Nucleus accumbens (tissue), 56 donors: ENCODE results near the gene VTCN1.
"Not testable (repeated sequence)": the region's sequence is repeated elsewhere in the genome, so short reads cannot be mapped to it uniquely, and the experiment has no call there.

ENCODE experiments used
- DNase-seq, 56 donors: peaks; one replicate each; lab custom pipeline; 2025; lab: John Stamatoyannopoulos, UW

VTCN1 gene

DNA sequence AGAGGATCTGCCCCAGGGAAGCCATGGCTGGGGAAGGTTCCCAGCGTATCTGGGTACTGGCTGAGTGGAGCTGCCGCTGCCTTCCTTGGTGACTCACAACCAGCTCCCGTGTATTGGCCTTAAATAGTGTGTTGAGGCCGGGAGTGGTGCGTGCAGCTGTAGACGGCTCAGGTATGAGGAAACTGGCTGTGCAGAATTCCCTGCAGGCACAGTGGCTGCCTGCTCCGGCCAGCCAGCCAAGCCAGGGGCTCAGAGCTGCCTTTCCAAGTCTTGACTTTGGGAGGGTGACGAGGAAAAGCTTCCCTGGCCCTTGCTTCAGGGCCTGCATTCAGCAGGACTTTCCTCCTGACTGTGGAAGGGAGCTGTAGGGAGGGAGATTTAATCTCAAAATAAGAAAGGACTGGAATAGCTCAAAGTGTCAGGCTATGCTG, at the start of gene VTCN1:
Gene VTCN1 (minus strand): TSS at position 97 of the 431 bp plus-strand sequence. CDS start 72 bp downstream, at position 25.
- DNase-seq = no peak

DNA sequence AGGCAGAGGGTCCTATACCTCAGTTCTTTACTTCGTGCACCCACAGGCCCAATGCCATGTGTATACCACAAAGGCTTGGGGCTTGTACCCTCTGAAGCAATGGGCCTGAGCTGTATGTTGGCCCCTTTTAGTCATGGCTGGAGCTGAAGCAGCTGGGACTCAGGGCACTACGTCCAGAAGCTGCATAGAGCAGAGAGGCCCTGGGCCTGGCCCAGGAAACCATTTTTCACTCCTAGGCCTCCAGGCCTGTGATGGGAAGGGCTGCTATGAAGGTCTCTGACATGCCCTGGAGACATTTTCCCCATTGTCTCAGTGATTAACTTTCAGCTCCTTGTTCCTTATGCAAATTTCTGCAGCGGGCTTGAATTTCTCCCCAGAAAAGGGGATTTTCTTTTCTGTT, 48.1 kb upstream of the VTCN1 start:
- no peak for DNase-seq

- not testable (repeated sequence) for DNase-seq
Measured at GRCh38 chr1:117258075-117258474, 47.3 kb upstream of the VTCN1 start.

DNA sequence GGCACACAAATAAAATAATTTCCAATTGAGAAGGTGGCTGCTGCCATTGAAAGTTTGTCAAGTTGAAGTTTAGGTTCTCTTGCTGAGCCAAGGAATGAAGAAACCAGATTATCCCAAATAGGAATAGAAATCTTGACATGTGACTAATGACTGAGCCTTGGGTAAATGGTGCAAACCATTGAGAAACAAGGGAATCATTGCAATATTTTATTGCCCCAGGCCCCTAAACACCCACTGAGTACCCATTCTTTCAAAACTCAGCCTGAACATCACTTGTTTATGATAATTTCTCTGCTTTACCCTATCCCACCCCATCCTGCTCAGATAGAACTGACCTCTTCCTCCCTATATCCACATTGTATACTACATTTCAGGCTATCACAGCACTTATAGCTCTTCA, 46.6 kb upstream of the VTCN1 start:
- no peak for DNase-seq

GRCh38 chr1:117250061-117250606, 39.4 kb upstream of the VTCN1 start:
- no peak for DNase-seq

DNA sequence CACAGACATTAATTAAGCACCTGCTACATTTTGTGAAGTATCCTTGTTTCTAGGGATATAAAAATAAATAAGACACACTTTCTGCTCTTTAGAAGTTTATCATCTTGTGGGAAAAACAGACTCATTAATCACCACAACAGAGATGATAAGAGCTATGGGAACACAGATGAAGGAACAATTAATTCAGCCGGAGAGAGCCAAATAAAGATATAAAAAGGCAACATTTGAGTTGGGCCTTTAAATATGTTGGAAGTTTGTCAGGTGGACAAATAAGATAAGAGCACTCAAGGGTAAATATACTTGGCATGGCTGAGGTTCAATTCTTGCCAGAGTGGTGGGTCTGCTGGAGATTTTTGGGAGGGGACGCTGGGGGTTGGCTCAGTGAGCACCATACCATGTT, 34.2 kb upstream of the VTCN1 start:
- DNase-seq = no peak

GRCh38 chr1:117244306-117244705, 33.6 kb upstream of the VTCN1 start:
- DNase-seq = no peak

- no peak for DNase-seq
Measured at GRCh38 chr1:117241512-117241911, 30.8 kb upstream of the VTCN1 start.

DNA sequence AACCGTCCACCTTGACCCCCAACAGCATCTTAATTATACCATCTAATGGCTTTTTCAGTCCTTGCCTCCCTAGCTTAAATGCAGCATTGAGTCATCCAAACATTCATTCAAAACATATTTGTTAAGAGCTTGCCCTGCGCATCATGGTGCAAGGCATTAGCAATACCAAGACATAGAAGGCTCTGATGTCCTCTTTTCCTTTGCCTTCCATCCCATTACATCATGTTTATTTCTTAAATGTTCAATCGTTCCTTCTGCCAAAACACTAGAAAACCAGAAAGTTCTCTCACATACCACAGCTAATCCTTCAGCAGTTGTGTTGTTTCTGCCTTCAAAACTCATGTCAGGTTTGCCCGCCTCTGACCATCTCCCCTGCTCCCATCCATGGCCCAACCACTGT, 29.8 kb upstream of the VTCN1 start:
- DNase-seq = no peak

DNA sequence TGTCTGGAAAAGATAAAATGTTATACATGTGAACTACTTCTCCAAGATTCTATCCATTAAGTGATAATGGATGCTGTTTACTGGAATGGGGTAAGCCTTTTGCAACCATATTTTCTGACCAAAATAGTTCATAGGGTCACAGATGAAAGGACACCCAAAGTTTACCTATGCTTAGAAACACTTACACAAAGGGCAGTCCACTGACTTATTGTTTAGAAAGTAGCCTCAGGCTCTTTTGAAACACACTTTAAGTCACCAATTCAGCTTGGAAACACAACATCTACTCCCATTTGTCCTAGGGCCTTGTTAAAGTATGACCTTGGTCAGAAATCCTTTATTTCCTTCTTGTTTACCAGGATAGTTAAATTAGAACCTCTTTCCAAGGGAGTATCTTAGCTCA, 28.7 kb upstream of the VTCN1 start:
- no peak for DNase-seq

- no peak for DNase-seq
Measured at GRCh38 chr1:117237726-117238381, 27.1 kb upstream of the VTCN1 start.

DNA sequence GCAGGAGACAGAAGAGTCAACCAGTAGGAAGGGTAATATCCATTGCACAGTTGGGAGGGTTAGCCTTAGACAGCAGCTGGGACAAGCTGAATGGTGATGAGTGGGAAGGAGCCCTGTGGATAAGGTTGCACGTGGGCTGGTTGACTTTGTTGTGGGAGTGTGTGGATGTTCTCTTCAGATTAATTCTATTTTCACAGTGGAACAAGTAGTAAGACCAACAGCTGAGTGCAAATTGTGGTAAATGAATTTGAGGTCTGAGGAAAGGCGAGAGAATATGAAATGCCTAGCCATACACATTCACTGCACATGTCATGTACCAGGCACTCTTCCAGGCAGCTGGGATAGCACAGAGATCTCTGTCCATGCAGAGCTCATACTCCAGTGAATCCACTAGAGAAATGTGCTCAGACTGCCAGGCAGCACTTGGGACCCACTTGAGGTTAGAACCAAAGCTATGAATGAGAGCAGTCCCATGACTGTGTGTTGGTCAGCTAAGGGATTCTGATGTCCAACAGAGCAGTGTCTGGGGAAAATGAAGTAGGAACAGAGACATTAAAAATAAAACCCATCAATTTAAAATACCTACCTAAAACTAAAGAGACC, 25.2 kb upstream of the VTCN1 start:
- no peak for DNase-seq

- DNase-seq = no peak
Measured at GRCh38 chr1:117232531-117232930, 21.8 kb upstream of the VTCN1 start.

DNA sequence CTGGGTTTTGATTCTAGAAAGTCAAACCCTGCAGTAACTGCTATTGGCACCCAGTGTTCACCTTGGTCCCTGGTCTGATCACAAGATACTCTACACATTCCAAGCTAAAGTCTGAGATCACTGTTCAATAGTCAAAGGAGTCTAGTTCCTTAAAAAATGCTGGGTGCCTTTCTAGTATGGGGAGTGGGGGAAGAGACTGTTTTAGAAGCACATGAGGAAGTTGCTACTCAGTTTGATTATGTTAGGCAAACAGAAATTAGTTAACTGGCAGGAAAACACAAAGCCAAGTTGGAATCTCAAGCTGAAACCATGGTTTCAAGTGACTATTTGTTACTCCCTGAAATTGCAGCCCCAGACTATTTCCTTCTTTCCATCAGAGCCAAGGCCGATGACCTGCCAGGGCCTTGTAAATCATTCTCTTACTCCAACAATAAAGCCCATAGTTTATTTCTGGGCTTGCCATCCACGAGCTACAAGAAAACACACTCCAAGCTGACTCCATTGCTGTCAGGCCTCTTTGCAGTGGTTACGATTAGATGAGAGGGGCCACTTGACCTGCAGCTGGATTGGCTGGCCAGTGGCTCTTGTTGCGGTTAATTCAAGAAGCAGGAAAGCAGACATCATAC, 21.1 kb upstream of the VTCN1 start:
- peak in 2 of 56 donors; percentile 4 to 10 for DNase-seq

- DNase-seq = no peak
Measured at GRCh38 chr1:117231312-117231711, 20.6 kb upstream of the VTCN1 start.

- no peak for DNase-seq
Measured at GRCh38 chr1:117229217-117229616, 18.5 kb upstream of the VTCN1 start.

DNA sequence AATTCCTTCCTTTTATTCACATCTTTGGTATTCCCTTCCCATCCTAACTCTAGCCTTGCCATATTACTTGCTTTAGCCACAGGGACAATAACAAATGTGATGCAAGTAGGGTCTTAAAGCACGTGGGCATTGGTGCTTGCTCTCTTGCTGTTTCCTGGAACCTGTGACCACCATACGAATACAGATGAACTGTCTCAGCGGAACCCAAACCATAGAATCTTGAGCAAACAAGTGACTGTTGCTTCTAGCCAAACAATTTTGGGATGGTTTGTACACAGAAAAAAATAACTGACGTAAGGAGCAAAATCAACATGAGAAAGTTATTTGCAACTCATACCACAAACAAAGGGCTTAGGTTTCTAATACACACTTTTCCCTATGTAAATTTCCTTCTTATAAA, 15.2 kb upstream of the VTCN1 start:
- no peak for DNase-seq

- DNase-seq = no peak
Measured at GRCh38 chr1:117216718-117217117, 6.0 kb upstream of the VTCN1 start.

- peak in 4 of 56 donors; percentile 5 to 18 (median 7) for DNase-seq
Measured at GRCh38 chr1:117215733-117216462, 5.2 kb upstream of the VTCN1 start.

- DNase-seq = no peak
Measured at GRCh38 chr1:117215019-117215418, 4.3 kb upstream of the VTCN1 start.

DNA sequence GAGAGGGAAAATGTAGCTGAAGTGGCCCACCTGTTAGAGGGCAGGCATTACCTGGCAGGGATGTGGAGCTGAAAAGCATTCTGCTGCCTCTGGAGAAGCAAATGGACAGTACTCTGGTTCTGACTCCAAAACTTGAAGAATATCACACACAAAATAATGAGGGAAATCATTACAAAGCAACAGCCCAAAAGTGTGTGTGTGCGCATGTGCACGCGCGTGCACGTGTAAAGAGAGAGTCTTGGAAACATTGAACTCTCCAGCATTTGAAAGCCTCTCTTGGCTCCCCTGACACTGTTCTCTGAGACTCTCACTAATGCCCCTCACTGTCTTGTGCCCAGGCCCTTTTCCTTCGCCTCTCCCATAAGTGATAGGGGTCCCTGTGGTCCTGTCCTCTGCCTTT, 2.3 kb upstream of the VTCN1 start:
- no peak for DNase-seq
